K562 (cell line): ENCODE results near the gene CLDN5. TPM values are rescaled to one million over a fixed set of nuclear protein-coding genes. Genes with fewer than 3 reads are reported as not detected.
A peak's percentile ranks its signal among the peaks of the same experiment; 100 is the strongest.

Experiments
- ATAC-seq: fragments of 200-7000 bp; cut with Tn5 transposase; 3 replicates; pipeline ENCODE4 v1.9.1; 2020; ENCODE audit warnings: moderate library complexity
- BruUV-seq: library from RNA; stranded (reverse); fragments of 400-500 nt; replicated peaks from 2 replicates; lab custom pipeline; 2021; lab: Mats Ljungman, UMichigan
- CTCF ChIA-PET: fragments of 300-600 bp; formaldehyde crosslinking; extraction: SDS; loops from one replicate; lab custom pipeline; 2021; ENCODE audit warnings: low intra/inter-chr PET ratio; lab: Yijun Ruan, JAX
- POLR2A ChIA-PET: fragments of 300-600, 350-650 bp; sonication (Branson Sonifier 250); formaldehyde crosslinking; extraction: SDS; loops from one replicate; lab custom pipeline; 2021; ENCODE audit warnings: antibody characterized with exemption, inconsistent platforms; lab: Yijun Ruan, JAX
- DNase-seq, 4 experiments: peaks; one replicate each; pipeline versions ENCODE4 v3.0.0 to v3.0.0-alpha.2; 2011 to 2018; ENCODE audit warnings: low spot score in 3 of 4, mixed read lengths in 3 of 4; ENCODE audit errors: extremely low read depth in 1 of 4
- FAIRE-seq: peaks from 2 replicates; lab custom pipeline; 2011; peaks lifted over from hg19 to GRCh38; lab: Jason Lieb, UNC
- H2AFZ ChIP-seq: 2 replicates; pipeline ENCODE4 v1.6.0; 2011; ENCODE audit warnings: low read depth, low read length, control low read depth, inconsistent platforms
- H3K27ac ChIP-seq: fragments of 200-600 bp; 3 replicates; pipeline ENCODE4 v1.8.0; 2011; ENCODE audit warnings: low read depth, mild to moderate bottlenecking, control low read depth, inconsistent platforms, low read length, moderate library complexity, mixed read lengths; ENCODE audit errors: extremely low read depth
- H3K27me3 ChIP-seq, 2 experiments: fragments of 300-600 bp in 1 of 2; 2 replicates in 1 of 2; 3 replicates in 1 of 2; pipeline versions ENCODE4 v1.6.0 to v1.8.0; 2011; ENCODE audit warnings: inconsistent platforms in 2 of 2, low read length in 2 of 2, mild to moderate bottlenecking in 1 of 2, mixed read lengths in 1 of 2, moderate library complexity in 1 of 2; ENCODE audit not compliant: control insufficient read depth in 2 of 2, insufficient read depth in 2 of 2
- H3K36me3 ChIP-seq: fragments of 300-600 bp; 3 replicates; pipeline ENCODE4 v1.8.0; 2011; ENCODE audit warnings: mild to moderate bottlenecking, low read length, inconsistent platforms; ENCODE audit not compliant: control insufficient read depth, insufficient read depth
- H3K4me1 ChIP-seq, 2 experiments: fragments of 200-600 bp in 1 of 2; replicated peaks in 1 of 2; 2 replicates in 1 of 2; 3 replicates in 1 of 2; pipeline versions ENCODE4 v1.5.1 to v1.8.0; 2011; ENCODE audit warnings: inconsistent platforms in 2 of 2, low read length in 2 of 2, mild to moderate bottlenecking in 1 of 2, mixed read lengths in 1 of 2, moderate library complexity in 1 of 2; ENCODE audit not compliant: control insufficient read depth in 2 of 2, insufficient read depth in 2 of 2
- H3K4me2 ChIP-seq: 2 replicates; pipeline ENCODE4 v1.6.1; 2011; ENCODE audit warnings: low read length, control low read depth, inconsistent platforms, mixed read lengths; ENCODE audit not compliant: insufficient read depth
- H3K4me3 ChIP-seq: fragments of 200-600 bp; sonication (generic), shearing (Covaris generic); 2 replicates; pipeline ENCODE4 v1.5.1; 2016; ENCODE audit warnings: control low read depth, inconsistent platforms
- H3K79me2 ChIP-seq: fragments of 200-600 bp; 3 replicates; pipeline ENCODE4 v1.8.0; 2011; ENCODE audit warnings: low read length, inconsistent platforms; ENCODE audit not compliant: control insufficient read depth, insufficient read depth
- H3K9ac ChIP-seq, 2 experiments: 2 replicates each; pipeline versions ENCODE4 v1.6.0 to v1.6.1; 2011; ENCODE audit warnings: low read depth in 2 of 2, low read length in 2 of 2, control low read depth in 1 of 2, inconsistent platforms in 1 of 2, mild to moderate bottlenecking in 1 of 2, mixed read lengths in 1 of 2; ENCODE audit not compliant: insufficient read depth in 1 of 2
- H3K9me1 ChIP-seq: one replicate; pipeline ENCODE4 v1.6.0; 2011; ENCODE audit warnings: inconsistent platforms, mild to moderate bottlenecking, low read length, moderate library complexity; ENCODE audit not compliant: control insufficient read depth, insufficient read depth
- H3K9me3 ChIP-seq: replicated peaks from 2 replicates; pipeline ENCODE4 v1.5.1; 2011; ENCODE audit warnings: low read depth, low read length, inconsistent platforms; ENCODE audit not compliant: control insufficient read depth, insufficient read depth
- H4K20me1 ChIP-seq: replicated peaks from 2 replicates; pipeline ENCODE4 v1.6.1; 2011; ENCODE audit warnings: low read length, inconsistent platforms, mixed read lengths; ENCODE audit not compliant: control insufficient read depth, insufficient read depth
- GABPB2 ChIP-seq: fragments of 250-450 bp; sonication (Bioruptor Pico); conservative IDR thresholded peaks from 2 replicates; pipeline ENCODE4 v1.5.1; 2021; ENCODE audit warnings: mild to moderate bottlenecking
- PHF20 ChIP-seq: fragments of 450-650 bp; IDR thresholded peaks from 2 replicates; pipeline ENCODE4 v1.6.1; 2018; ENCODE audit not compliant: partially characterized antibody
- POLR2AphosphoS5 ChIP-seq: IDR thresholded peaks from 2 replicates; pipeline ENCODE4 v1.6.1; 2011; ENCODE audit warnings: mild to moderate bottlenecking, low read depth, low read length, moderate library complexity; ENCODE audit not compliant: control insufficient read depth, insufficient read depth
- RFX7 ChIP-seq: fragments of 250-450 bp; sonication (Bioruptor Pico); IDR thresholded peaks from 2 replicates; pipeline ENCODE4 v1.5.1; 2021; ENCODE audit warnings: mild to moderate bottlenecking
- STAG1 ChIP-seq: sonication (generic); formaldehyde crosslinking; IDR thresholded peaks from 2 replicates; pipeline ENCODE4 v1.5.0; 2020; ENCODE audit warnings: missing genetic modification reagents, borderline replicate concordance
- TAF7 ChIP-seq: fragments of 450-650 bp; IDR thresholded peaks from 2 replicates; pipeline ENCODE4 v1.6.1; 2016; ENCODE audit warnings: missing genetic modification characterization, missing compliant biosample characterization
- WGBS: fragments of 100-300 bp; shearing (Covaris generic); methylation state at CpG from one replicate; pipeline ENCODE4 v1.1.6; 2016; ENCODE audit warnings: low coverage, mixed read lengths; ENCODE audit not compliant: insufficient coverage; ENCODE audit errors: missing lambda C conversion rate; 5-methylcytosine and 5-hydroxymethylcytosine counted together
- in situ Hi-C: fragments of 300-500 bp; cut with MboI; formaldehyde crosslinking; loops from 4 replicates; pipeline ENCODE4 v1.15.0; 2018; ENCODE audit warnings: inconsistent platforms, mixed read lengths
- intact Hi-C: fragments of 100-400 bp; cut with micrococcal nuclease; formaldehyde crosslinking; loops from 2 replicates; pipeline ENCODE4 v1.14.2; 2022
- polyA plus RNA-seq, 8 experiments: library from polyadenylated mRNA; depleted of rRNA in 4 of 8; stranded (reverse) in 5 of 8; unstranded in 3 of 8; fragments of >200 nt; fragmentation: Nextera tagmentation in 2 of 8; fragmentation: Illumina TruSeq in 1 of 8; extraction: Ambion mirVana in 2 of 8; extraction: Trizol in 1 of 8; gene quantifications; 2 replicates each; pipeline versions ENCODE4 v1.2.1 to v1.2.3, GENCODE V29; 2011 to 2014; ENCODE audit warnings: inconsistent platforms in 1 of 8, missing spikeins in 1 of 8
- total RNA-seq, 7 experiments: library from RNA; depleted of rRNA in 6 of 7; stranded (reverse); fragments of >200 nt in 6 of 7; fragmentation: Illumina TruSeq in 2 of 7; extraction: Trizol in 2 of 7; gene quantifications; 2 replicates each; pipeline versions ENCODE4 v1.2.1 to v1.2.3, GENCODE V29; 2011 to 2021; ENCODE audit warnings: low replicate concordance in 1 of 7
- TF ChIP-seq, protein P1 (sequence below), 2 experiments: fragments of 450-650 bp; formaldehyde crosslinking in 1 of 2; IDR thresholded peaks; 2 replicates each; pipeline versions ENCODE4 v1.4.0 to v1.6.1; 2014 to 2020; ENCODE audit warnings: mild to moderate bottlenecking in 2 of 2, borderline replicate concordance in 1 of 2, low read depth in 1 of 2

Gene CLDN5
- total and polyA plus RNA-seq, 9 of the 15 experiments (the other 6 are each of a cell fraction or from before 2014, with no cell fraction given) = 0.20 TPM; not detected in 8

DNA sequence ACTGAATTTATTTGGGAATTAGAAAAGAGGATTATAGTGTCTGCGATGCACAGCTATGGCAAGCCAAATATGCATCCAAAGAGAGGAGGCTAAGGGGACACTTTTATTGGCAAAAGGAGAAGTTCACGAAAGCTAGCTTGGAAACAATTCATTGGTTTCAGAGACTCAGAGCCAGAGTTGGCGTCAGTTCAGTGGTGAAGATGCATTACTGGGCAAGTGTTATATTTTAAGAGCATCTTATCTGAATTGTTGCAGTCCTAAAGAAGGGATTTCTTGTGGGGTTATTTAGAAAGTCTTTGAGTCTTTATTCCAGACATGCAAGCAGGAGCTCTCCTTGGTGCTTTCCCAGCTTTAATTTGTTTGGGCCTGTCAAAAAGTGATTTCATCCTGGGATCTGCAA lies 15.0 kb downstream of the CLDN5 start:
- peaks cover 99% of the 10 kb centered on the region for H3K36me3 ChIP-seq
- no peak for ATAC-seq
- FAIRE-seq = no peak
- in situ Hi-C loops (loop anchor here (10.0 kb wide), 1 partner anchor 836 kb away; no protein-coding TSS in a partner anchor), intact Hi-C loops (no loop called here)
- no peaks in the 10 kb centered on the region for H3K79me2 ChIP-seq
- no TSS peak for BruUV-seq
- no peak for DNase-seq
- 92% methylated on average over 3 of the region's 3 CpGs for WGBS
- no peak overlapping the region for H3K4me2 ChIP-seq
- H2AFZ ChIP-seq = no peak overlapping the region
- H3K4me3 ChIP-seq = no peak overlapping the region
- H3K4me1 ChIP-seq = peaks cover 0 to 5% of the 10 kb centered on the region in 2 experiments; a peak in 1 of 5 replicates
- H3K9ac ChIP-seq = no peak overlapping the region
- ChIA-PET POLR2A (interaction anchor here (0.8 to 6.3 kb wide), 9 partner anchors 8 to 335 kb away, joined by 3 to 46 read pairs (median 4); no protein-coding TSS in a partner anchor), CTCF (no interaction called here)
- H3K9me3 ChIP-seq = no peaks in the 10 kb centered on the region
- H3K27me3 ChIP-seq = no peaks in the 10 kb centered on the region
- H3K27ac ChIP-seq = no peak overlapping the region
- peaks cover 10% of the 10 kb centered on the region; the same call in 1 of the 2 replicates for H4K20me1 ChIP-seq
- H3K9me1 ChIP-seq = peaks cover 4% of the 10 kb centered on the region
- 0 out of 2 replicates have a peak, but pooled peaks have one; percentile 67 for TF ChIP-seq RFX7
- TF ChIP-seq, protein P1, sequence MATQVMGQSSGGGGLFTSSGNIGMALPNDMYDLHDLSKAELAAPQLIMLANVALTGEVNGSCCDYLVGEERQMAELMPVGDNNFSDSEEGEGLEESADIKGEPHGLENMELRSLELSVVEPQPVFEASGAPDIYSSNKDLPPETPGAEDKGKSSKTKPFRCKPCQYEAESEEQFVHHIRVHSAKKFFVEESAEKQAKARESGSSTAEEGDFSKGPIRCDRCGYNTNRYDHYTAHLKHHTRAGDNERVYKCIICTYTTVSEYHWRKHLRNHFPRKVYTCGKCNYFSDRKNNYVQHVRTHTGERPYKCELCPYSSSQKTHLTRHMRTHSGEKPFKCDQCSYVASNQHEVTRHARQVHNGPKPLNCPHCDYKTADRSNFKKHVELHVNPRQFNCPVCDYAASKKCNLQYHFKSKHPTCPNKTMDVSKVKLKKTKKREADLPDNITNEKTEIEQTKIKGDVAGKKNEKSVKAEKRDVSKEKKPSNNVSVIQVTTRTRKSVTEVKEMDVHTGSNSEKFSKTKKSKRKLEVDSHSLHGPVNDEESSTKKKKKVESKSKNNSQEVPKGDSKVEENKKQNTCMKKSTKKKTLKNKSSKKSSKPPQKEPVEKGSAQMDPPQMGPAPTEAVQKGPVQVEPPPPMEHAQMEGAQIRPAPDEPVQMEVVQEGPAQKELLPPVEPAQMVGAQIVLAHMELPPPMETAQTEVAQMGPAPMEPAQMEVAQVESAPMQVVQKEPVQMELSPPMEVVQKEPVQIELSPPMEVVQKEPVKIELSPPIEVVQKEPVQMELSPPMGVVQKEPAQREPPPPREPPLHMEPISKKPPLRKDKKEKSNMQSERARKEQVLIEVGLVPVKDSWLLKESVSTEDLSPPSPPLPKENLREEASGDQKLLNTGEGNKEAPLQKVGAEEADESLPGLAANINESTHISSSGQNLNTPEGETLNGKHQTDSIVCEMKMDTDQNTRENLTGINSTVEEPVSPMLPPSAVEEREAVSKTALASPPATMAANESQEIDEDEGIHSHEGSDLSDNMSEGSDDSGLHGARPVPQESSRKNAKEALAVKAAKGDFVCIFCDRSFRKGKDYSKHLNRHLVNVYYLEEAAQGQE (IDR thresholded peaks at IDR 0.05; ENCODE audit: borderline replicate concordance) = peak; percentile 38; the same call in 1 of the 2 replicates
- TF ChIP-seq, protein P1 (CRISPR knock-in tag; IDR thresholded peaks at IDR 0.05; ENCODE audit: low read depth) = no peak
- no peak for TF ChIP-seq STAG1 (CRISPR knock-in tag)
- no peak for TF ChIP-seq PHF20
- no peak for TF ChIP-seq TAF7 (tag)
- no peak for TF ChIP-seq GABPB2
- TF ChIP-seq POLR2AphosphoS5 = peak; percentile 46; the same call in 1 of the 2 replicates
